GM18909 (cell line): ENCODE measurements around the gene PTH2R.
"Not testable (repeated sequence)": the region's sequence is repeated elsewhere in the genome, so short reads cannot be mapped to it uniquely, and the experiment has no call there.

ENCODE experiments used
- ATAC-seq: cut with Tn5 transposase; IDR thresholded peaks from one replicate; pipeline ENCODE4 v1.9.1; 2021; ENCODE audit warnings: mild to moderate bottlenecking; ENCODE audit not compliant: unreplicated experiment, poor library complexity

The PTH2R gene

GRCh38 chr2:208406474-208407451 lies at the start of gene PTH2R:
Gene PTH2R, plus strand, starts transcription at chr2:208406792. Its CDS starts 252 bp downstream, at chr2:208407044.
- no peak for ATAC-seq

- ATAC-seq: no peak
Observed at GRCh38 chr2:208356846-208357574, 49.6 kb upstream of the PTH2R start.

GRCh38 chr2:208358758-208359631 lies 47.6 kb upstream of the PTH2R start:
- no peak for ATAC-seq

- peak; percentile 43 for ATAC-seq
Observed at GRCh38 chr2:208359632-208359986, 47.0 kb upstream of the PTH2R start.

GRCh38 chr2:208360259-208361076 lies 46.1 kb upstream of the PTH2R start:
- ATAC-seq: no peak

- no peak for ATAC-seq
Observed at GRCh38 chr2:208361077-208361441, 45.5 kb upstream of the PTH2R start.

GRCh38 chr2:208363485-208363884 lies 43.1 kb upstream of the PTH2R start:
- ATAC-seq: peak; percentile 66

- peak; percentile 64 for ATAC-seq
Observed at GRCh38 chr2:208366215-208367127, 40.1 kb upstream of the PTH2R start.

- ATAC-seq: no peak
Observed at GRCh38 chr2:208369091-208369490, 37.5 kb upstream of the PTH2R start.

GRCh38 chr2:208370881-208371633 lies 35.5 kb upstream of the PTH2R start:
- ATAC-seq: no peak

- no peak for ATAC-seq
Observed at GRCh38 chr2:208371634-208371935, 35.0 kb upstream of the PTH2R start.

GRCh38 chr2:208373460-208374089 lies 33.0 kb upstream of the PTH2R start:
- peak; percentile 60 for ATAC-seq

- ATAC-seq: no peak
Observed at GRCh38 chr2:208375491-208376068, 31.0 kb upstream of the PTH2R start.

- ATAC-seq: not testable (repeated sequence)
Observed at GRCh38 chr2:208377344-208377860, 29.2 kb upstream of the PTH2R start.

GRCh38 chr2:208379192-208379591 lies 27.4 kb upstream of the PTH2R start:
- ATAC-seq: no peak

GRCh38 chr2:208384637-208385036 lies 22.0 kb upstream of the PTH2R start:
- no peak for ATAC-seq

- no peak for ATAC-seq
Observed at GRCh38 chr2:208386541-208386940, 20.1 kb upstream of the PTH2R start.
